GM04504 (cell line): Measurements from ENCODE around the gene TIE1.

Experiments used
- DNase-seq: peaks from one replicate; pipeline ENCODE4 v3.0.0-alpha.2; 2012; ENCODE audit warnings: low read depth

TIE1 gene

GRCh38 chr1:43300378-43301094 lies at the start of gene TIE1:
Gene TIE1 (plus strand): TSS chr1:43300982. CDS start chr1:43301072, 90 bp downstream.
- DNase-seq: no peak

DNA sequence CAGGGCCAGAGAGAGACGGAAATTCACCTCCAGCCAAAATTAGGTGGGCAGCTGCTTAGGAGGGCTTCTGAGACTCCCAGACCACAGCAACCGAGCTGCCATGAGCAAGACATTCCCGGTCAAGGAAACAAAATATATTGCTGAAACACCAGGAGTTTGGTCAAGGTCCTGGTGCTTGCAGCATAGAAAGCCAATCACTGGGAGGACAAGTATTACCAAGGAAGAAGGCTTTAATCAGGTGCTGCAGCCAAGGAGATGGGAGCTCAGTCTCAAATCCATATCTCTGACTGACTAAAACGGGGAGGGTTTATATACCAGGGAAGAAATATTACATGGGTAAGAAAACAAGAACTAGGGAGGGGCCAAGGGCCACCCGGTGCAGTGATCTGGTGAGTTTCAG lies 49.8 kb upstream of the TIE1 start:
- no peak for DNase-seq

DNA sequence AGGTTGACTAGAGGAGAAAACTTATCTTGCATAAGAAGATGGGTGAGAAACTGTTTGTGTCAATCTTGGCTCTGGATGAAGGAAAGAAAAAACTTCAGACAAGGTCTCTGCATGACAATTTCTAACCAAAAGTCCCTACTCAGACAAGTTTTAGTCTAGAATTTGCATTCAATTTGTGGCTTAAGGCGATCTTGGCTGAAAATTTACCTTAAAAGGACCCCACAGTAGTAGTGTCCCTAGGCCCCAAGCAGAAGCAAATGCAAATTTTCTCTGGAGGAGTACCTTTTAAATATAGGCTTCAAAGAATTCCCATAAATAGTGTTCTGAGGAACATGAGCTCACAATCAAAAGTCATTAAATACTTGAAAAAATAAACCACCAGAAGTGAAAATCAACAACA lies 48.6 kb upstream of the TIE1 start:
- DNase-seq: no peak

DNA sequence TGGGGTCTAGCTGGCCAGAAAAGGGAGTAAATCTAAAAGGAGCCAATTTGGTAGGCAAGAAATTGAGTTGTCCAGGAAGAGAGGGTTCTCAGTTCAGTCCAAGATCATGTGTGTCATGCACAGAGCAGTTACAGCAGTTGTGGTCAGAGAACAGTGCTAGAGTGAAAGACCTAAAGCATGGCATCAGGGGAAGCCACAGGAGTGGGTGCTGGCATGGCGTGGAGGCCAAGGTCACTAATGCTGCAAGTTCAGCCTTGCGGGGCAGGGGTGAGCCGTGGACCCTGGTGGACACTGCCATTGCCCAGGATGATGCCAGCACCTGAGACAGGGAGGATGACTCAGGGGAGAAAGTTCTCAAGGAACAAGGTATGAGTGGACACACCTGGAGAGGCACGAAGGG lies 47.6 kb upstream of the TIE1 start:
- no peak for DNase-seq

DNA sequence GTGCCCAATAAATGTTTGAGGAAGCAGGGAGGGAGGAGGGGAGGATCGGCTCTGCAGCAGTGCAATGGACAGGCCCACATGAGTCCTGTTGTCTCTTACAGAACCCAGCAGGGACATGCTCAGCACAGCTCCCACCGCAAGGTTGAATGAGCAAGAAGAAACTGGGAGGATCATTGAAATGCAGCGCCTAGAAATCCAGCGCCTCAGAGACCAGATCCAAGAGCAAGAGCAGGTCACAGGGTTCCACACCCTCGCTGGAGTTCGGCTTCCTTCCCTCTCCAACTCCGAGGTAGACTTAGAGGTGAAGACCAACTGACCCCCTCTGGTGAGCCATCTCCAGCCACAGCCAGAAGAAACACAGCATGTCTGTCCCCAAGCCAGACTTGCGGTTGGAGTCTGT lies 46.9 kb upstream of the TIE1 start:
- no peak for DNase-seq

- no peak for DNase-seq
Observed at GRCh38 chr1:43255438-43256210, 45.2 kb upstream of the TIE1 start.

DNA sequence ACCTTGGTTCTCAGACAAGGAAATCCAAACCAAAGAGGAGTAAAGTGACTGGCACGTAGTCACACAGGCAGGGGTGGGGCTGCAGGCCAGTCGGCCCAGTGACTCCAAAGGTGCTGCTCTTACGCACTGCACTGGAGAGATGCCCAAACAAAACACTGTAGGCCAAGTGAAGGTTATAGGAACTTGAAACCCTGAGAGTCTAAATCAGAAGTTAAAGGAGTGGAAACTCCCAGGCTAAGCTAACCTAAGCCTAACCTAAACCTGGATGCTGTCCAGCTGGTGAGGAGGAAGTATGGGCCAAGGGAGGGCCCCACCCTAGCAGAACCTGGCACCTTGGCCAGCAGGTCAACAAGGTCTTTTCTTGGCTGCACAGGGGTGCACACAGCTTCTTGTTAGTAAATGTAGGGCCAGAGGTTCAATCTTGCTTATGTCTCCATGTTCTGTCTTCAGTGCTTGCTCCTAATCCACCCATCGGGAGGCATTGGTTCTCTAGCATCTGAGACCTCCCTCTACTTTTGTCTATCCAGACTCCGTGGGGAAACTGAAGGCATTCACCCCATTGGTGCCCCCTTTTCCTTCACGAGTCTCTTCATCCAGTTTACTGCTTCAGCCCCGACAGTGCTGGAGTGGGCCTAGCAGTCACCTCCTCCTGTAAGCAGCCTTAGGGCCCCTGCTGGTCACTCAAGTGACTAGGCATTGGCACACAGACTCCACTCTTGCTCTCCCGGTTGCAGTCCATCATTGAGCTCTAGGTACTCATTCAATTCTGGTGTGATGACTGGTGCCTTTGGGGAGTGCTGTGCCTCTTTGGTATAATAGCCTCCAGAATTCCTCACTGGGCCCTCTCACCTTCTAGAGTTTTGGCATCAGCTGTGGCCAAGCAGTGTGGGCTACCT lies 43.9 kb upstream of the TIE1 start:
- no peak for DNase-seq

GRCh38 chr1:43258370-43258769 lies 42.4 kb upstream of the TIE1 start:
- DNase-seq: no peak

DNA sequence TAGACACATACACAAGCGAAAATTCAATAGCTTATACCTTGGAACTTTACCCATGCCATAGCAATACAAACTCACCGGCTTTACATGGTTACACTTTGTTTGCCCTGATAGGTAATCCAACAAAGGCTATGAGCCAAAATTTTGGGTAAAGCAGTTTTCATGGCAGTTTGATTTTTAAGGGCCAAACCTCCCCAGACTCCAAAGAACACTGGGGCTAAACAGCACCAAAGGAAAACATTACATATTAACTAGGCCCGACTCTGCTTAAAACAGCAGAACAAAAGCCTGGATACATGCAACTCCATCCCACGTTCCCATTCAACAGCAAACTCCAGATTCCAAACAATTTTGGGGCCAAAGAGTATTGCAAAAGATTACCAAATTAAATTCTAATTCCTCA lies 35.4 kb upstream of the TIE1 start:
- no peak for DNase-seq

DNA sequence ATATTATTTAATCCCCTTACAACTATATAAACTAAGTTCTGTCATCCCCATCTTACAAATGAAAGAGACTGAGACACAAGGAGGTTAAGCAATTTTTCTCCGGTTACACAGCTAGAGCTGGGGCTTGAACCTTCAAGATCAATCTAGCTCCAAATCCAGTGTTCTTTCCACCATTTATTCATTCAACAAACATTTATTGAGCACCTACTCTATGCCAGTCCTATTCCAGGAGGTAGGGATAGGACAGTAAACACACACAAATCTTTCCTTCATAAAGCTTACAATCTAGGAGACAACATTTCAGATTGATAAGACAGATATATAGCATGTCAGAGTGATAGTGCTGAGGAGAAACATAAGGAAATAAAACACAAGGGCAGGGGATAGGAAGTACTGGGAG lies 33.9 kb upstream of the TIE1 start:
- no peak for DNase-seq

GRCh38 chr1:43267291-43267805 lies 33.4 kb upstream of the TIE1 start:
- DNase-seq: peak; percentile 59

DNA sequence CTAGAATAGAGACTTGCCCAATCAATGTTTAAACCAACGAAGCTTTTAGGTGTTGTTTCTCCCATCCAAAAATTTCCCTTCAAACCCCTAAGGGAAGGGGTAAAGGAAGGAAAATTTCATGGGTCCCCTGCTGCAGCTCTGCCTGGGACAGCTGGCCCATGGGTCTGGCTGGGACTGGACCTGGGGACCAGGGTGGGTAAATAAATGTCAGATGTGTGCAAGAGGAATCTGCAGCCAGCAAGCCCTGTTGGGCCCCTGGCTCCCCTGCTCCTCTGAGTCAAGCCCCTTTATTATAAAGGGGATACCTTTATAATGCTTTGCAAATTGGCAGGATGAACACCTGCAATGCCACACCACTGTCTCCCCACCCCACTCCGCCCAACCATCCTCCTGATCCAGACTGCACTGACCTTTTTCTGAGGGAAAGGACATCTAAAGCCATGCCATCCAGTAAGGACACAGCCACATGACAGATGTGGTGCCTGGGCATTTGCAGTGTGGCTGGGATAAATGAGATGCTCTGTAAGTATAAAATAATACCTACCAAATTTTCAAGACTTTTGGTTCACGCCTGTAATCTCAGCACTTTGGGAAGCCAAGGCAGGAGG lies 32.9 kb upstream of the TIE1 start:
- DNase-seq: no peak

- DNase-seq: no peak
Observed at GRCh38 chr1:43269627-43270375, 31.0 kb upstream of the TIE1 start, which contains the start of gene TMEM125. Gene TMEM125 (plus strand): TSS chr1:43269983. CDS start chr1:43272723, 2,740 bp downstream.

GRCh38 chr1:43270421-43271095 lies 30.2 kb upstream of the TIE1 start:
- DNase-seq: no peak

GRCh38 chr1:43271186-43272118 lies 29.3 kb upstream of the TIE1 start:
- no peak for DNase-seq

DNA sequence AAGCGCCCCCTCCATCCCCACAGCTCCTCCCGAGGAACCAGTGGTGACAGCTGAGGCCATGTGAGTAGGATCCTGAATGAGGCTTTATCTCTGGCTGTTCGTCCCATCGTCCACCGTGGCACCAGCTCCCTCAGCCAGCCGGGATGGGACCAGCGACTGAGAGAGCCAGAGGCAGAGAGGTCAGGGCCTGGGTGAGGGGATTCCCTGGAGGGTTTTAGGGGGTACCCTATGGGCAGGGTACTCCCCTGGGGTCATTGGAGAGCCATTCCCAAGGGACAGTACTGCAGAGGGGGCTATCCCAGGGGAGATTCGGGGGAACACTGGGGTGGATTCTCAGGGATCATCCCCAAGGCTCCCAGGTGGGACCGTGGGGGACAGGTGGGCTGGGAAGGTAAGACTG lies 28.6 kb upstream of the TIE1 start:
- no peak for DNase-seq

DNA sequence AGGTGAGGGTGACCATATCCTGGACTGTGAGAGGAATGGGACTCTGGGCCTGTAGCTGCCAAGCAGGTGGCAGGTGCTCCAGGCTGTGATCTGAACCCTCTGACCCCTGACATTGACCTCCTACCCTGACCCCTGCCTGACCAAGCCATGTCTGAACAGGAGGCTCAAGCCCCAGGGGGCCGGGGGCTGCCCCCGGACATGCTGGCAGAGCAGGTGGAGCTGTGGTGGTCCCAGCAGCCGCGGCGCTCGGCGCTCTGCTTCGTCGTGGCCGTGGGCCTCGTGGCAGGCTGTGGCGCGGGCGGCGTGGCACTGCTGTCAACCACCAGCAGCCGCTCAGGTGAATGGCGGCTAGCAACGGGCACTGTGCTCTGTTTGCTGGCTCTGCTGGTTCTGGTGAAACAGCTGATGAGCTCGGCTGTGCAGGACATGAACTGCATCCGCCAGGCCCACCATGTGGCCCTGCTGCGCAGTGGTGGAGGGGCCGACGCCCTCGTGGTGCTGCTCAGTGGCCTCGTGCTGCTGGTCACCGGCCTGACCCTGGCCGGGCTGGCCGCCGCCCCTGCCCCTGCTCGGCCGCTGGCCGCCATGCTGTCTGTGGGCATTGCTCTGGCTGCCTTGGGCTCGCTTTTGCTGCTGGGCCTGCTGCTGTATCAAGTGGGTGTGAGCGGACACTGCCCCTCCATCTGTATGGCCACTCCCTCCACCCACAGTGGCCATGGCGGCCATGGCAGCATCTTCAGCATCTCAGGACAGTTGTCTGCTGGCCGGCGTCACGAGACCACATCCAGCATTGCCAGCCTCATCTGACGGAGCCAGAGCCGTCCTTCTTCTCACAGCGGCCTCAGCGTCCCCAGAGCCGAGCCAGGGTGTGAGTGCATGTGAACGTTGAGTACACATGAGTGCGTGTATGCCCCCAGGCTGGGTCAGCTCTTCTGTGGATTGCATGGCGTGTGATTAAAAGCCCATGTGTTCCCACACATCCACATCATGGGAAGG lies 27.9 kb upstream of the TIE1 start:
- DNase-seq: no peak

GRCh38 chr1:43273708-43274107 lies 27.1 kb upstream of the TIE1 start:
- no peak for DNase-seq
